HG03097 (cell line): ENCODE results near the gene ADGRD1.

Source experiments
- ATAC-seq: cut with Tn5 transposase; IDR thresholded peaks from one replicate; pipeline ENCODE4 v1.9.1; 2021; ENCODE audit not compliant: unreplicated experiment, low FRiP score

Gene ADGRD1

DNA sequence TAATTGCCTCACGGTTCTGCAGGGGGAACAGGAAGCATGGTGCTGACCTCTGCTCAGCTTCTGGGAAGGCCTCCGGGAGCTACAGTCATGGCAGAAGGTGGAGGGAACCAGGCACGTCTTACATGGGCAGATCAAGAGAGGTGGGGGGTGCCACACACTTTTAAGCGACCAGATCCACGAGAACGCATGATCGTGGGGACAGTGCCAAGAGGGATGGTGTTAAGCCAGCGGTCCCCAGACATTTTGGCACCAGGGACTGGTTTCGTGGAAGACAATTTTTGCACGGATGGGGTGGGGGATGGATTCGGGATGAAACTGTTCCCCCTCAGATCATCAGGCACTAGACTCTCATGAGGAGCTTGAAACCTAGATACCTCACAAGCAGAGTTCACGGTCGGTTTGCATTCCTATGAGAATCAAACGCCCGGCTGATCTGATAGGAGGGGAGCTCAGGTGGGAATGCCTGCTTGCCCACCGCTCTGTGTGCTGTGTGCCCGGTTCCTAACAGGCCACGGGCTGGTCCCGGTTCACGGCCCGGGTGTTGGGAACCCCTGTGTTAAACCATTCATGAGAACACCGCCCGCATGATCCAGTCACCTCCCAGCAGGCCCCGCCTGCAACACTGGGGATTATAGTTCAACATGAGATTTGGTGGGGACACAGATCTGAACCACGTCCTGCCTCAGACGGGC, 96.9 kb downstream of the ADGRD1 start:
- ATAC-seq: no peak

DNA sequence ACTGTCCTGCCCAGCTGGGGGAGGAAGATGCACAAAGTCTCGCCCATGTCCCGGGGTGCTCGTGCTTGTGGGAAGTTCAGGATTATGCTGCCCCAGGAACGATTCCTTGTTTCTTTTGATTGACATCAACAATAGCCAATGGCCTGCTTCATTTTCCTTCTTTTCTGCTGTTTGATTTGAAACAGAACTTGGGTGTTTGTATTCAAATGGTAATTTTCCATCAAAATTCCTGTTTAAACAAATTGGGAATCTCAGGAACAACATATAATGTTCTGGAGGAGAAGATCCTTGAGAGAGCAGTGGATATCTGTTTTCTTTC, 97.4 kb downstream of the ADGRD1 start:
- ATAC-seq: no peak

DNA sequence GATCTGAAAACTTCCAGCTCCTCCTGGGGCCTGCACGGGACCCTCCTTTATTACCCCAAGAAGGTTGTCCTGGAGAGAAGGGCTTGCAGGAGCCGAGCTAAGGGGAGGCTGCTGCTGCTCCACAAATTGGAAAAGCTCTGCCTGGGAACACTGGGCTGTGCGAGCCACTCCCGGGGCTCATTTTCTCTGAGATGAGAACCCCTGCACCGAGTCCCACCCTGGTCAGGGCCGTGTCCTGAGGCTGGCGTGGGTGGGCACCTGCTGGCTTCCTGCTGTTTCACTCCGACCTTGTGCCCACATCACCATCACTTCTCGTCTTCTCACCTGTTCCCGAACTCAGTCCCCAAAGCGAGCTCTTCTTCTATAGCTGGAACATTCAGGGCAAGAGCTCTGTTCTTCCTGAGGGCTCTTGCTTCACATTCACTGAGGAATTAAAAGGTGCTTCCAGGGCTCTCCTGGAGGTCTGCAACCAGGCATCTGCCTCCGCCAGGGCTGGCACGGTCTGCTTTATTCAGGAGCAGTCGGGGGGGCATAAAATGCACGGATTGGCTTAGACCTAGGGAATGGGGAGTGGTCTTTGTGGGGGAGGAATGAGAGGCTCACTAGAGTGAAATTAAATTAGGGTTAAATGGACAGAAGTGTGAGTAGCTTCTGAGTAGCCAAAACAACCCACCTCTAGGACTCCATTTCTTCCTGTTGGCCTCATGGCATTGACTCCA, 98.5 kb downstream of the ADGRD1 start:
- no peak for ATAC-seq

DNA sequence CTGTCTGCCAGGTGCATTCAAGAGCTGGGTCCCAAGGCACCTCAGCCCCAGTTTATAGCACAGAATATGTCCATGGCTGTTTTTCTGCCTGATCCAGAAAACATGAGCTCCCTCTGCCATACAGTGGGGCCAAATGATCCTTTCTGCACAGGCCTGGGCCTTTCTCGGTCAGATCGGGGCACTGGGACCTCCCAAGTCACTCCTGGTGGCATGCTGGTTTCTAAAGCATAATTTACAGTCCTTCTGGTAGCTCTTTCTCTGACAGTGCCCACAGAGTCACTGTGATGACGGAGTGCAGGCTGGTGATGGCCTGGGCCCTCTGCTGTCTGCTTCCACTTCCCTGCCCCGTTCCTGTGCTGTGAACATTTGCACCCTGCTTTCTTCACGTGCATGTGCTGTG, 99.2 kb downstream of the ADGRD1 start:
- ATAC-seq: no peak

DNA sequence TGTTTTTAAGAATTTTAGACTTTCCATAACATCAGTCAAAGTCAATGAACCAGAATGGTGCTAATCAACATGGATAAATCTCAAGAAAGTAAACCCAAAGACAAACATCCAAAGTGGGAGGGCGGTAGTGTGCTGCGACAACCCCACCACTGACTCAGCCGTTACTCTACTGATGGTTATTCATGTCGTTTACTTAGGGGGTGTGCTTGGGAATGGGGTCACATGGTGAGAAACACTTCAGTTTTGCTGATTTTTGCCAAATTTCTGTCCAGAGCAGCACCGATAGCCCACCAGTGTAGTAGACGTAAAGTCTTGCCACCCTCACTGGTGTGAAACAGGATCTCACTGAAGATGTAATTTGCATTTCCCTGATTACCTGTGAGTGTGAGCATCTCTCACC, 99.9 kb downstream of the ADGRD1 start:
- ATAC-seq: no peak

DNA sequence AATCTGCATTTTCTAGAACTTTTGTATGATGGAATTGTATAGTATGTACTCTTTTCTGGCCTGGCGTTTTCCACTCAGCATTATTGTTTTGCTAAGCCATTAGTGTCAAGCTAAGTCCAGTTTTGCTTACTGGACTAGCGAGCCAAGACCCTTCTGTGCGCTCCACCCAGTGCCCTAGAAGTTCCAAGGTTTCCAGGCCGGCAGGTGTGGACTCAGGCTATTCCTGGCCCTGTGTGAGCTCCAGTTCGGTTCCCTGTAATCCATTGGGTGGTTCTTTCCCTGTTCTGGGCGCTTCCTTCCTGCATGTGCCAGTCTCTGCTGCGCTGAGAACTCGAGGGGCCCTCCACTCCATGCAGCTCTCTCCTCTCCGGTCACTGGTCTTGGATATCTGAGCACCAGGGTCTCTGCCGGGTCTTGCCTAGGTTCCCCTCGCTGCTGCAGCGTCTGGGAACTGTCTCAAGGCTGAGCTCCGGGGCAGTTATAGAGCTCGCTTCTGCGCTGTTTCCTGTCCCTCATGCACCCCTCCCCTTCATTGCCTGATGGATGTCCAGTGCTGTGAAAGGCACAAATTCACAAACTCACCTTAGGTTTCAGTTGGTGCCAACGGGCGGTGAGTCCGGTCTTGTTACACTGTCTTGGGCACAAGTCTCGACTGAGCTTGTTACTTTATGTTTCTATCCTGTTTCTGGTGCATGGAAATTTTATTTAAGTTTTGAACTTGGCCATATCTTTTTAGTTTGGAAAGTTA, 100.8 kb downstream of the ADGRD1 start:
- ATAC-seq: no peak

DNA sequence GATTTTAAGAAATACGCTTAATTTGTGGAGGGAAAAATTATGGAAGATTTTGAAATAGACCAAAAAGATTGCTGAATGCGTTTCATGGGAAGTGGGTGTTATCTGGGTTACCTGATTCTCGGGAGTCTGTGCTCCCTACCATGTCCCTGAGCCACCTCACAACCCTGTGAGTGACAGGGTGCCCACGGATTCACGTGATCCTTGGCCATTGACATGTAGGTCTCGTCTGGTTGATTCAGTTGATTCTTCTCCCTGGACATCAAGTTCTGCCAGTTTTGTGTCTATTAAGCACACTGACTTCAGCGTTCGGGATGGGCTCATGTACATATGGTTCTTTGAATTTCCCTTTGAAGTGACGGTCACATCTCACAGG, 101.4 kb downstream of the ADGRD1 start:
- no peak for ATAC-seq

DNA sequence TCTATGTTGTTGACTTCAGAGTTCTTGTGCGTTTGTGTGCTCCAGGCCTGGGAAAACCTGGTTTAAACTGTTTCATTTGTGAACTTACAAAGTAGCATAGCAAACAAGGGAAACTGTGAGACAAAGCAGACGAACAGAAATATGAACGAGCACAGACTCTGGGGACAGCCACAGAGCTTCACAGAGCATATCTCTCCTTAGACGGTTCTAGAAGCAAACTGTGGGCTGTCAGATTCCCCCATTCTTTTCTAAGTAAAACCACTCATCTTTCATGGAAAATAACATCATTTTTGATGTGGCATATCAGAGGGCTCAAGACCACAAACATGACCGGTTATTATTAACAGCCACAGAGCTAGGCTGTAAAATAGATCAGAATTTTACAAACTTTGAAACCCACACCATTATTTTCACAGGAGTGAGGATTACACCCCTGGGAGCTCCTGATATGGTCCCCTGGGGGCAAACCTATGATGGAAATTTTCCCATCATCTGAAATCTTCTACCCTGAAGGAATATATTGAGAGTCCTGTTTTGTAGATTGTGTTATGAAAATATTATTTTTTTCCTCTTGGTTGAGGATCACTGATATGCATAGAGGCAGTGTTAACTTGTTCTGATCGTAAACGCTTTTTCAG, 102.0 kb downstream of the ADGRD1 start:
- ATAC-seq: no peak

DNA sequence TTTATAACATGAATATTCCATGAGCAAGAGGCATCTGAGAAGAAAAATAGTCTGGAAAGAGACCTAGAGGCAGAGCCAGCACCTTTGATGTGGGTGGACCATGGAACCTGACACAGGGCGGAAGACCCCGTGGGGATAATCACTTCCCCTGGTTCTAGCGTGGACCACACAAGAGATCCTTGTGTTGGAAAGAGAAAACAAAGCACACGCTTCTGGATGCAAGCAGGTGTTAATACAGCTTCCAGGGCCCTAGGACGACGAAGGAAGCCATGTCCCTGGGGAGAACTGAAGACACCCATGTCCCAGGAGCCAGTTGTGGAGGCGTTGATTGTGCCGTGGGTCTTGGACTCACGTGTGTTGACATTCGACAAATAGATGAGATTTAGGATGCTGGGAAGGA, 102.9 kb downstream of the ADGRD1 start:
- ATAC-seq: no peak

DNA sequence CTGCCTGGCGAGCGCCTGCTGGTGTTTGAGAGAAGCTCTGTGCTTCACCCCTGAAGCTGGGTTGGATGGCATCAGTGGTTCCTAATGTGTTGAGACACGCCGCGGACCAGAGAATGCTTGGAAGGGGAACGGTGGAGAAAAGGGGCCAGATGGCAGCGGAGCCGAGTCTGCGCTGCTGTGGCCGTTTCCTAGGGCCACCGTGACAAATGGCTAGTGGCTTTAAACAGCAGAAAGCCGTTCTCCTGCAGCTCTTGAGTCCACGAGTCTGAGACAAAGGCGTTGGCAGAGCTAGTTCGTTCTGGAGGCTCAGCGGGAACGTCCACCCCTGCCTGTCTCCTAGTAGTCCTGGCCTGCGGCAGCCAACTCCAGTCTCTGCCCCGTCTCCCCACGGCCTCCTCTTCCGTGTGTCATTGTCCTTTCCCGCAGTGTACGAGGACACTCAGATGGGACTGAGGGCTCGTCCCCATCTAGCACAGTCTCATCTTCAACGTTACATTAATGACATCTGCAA, 103.6 kb downstream of the ADGRD1 start:
- ATAC-seq: no peak

DNA sequence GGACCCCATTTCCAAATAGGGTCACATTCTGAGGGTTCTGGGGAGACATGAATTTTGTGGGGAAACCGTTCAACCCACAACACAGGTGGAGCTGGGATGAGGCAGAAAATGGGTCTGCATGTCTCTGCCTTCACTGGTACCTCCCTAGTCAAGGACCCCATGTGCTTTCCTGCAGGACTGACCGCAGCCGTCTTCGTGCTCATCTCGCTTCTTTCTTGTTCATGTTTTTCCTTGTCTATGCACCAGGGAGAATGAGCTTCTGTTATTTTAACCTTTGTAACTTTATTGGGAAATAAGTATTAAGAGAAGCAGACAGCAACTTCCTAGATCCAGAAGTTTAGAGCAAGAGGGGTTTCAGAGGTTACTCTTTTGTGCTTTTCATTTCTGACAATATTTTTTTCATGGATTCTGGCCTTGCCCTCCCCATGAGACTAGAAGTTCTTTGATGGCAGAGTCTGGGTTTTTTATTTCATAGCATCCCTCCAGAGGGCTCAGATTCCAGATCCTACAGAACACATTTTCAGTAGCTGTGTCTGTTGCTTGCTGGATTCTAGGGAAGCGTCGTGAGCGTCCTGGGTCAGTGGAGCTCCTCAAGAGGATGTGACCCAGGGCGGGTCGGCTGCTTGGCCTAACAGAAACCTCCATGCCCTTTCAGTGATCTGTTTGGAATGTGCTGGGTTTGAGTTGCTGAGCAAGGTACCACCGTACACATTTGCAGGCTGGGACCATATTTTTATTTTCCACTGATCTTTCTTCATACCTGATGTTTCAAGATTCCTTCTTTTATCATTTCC, 104.2 kb downstream of the ADGRD1 start:
- no peak for ATAC-seq

DNA sequence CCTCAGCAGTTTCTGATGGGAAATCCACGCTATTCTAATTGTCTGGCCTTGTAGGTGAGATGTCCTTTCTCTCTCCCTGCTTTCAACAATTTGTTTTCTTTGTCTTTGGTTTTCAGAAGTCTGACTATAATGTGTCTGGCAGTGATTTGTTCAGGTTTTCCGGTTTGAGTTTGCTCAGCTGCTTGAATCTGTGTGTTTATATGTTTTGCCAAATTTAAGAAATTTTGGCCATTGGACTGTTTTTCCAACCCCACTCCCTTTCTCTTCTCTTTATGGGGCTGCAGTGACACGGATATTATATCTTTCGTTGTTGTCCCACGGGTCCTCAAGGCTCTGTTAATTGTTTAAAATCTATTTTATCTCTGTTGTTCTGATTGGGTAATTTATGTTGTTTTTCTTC, 105.0 kb downstream of the ADGRD1 start:
- ATAC-seq: no peak

DNA sequence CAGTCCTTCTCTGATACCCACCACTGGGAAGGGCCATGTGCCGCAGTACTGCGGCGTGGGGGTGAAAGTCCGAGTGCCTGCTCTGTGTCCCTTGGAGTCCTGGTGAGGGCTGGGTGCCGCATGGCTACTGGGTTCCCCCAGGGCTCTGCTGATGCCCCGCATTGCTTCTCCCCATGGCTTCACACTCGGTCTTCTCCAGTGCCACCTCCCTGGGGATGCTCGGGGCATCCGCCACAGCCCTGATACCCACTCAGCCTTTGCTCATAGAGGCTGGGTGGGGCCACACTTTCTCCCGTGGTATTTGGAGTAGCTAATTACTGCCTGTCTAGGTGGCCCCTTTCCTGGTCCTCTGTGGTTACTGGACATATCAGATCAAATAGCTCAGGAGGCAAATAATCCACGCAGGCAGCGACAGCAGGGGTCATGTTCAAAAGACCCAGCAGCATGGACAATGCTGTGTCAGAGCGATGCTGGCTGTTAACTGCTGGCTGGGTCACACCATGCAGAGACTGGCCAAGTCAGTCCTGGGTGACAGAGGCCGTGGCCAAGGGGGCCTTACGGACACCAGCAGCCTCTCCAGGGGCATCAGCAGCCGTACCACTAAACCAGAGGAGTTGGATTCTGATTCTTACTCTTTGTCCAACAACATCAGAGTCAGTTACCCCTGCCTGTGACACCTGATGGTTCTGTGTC, 106.5 kb downstream of the ADGRD1 start:
- ATAC-seq: no peak

DNA sequence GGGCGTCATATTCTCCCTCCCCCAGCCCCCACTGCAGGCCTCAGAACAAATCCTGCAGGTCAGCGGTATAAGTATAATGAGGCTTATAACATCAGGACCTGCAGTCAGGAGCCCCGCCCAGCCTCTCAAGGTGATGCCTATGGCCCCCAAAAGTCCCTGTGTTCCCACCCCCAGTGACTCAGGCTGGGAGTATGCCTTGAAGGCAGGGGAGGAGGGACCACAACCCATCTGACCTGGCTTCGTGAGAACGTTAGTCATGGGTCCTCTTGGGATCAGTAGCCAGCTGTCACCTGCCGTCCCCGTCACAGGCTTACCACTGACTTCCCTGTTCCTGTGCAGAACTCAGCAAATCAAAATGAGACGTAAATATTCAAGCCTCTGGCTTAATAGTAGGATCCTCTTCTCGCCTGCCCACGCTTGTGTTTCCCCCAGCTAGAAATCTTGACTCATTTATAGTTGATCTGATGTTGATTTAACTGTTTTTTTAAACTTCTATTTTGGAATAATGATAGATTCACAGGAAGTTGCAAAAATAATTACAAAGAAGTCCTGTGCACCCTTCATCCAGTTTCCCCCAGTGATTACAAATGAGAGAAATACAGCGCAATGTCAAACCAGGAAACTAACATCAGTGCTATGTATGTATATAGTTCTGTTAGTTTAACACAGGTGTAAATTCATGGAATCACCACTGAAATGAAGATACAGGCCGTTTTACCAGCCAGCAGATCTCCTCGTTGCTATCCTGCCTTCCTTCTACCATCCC, 107.5 kb downstream of the ADGRD1 start:
- no peak for ATAC-seq

DNA sequence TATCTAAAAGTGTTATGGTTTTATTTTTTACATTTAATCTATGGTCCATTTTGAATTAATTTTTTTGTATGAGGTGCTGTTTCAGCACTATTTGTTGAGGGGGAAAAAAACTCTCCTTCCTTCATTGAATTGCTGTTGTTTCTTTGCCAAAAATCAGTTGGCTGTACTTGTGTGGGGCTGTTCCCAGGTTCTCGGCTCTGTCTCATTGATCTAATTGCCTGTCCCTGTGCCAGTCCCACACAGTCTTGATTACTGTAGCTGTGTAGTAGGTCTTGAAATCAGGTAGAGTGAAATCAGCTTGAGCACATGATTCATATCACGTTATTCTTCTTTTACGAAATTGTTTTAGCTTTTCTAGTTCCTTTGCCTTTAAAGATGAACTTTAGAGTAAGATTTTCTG, 109.7 kb downstream of the ADGRD1 start:
- ATAC-seq: no peak

DNA sequence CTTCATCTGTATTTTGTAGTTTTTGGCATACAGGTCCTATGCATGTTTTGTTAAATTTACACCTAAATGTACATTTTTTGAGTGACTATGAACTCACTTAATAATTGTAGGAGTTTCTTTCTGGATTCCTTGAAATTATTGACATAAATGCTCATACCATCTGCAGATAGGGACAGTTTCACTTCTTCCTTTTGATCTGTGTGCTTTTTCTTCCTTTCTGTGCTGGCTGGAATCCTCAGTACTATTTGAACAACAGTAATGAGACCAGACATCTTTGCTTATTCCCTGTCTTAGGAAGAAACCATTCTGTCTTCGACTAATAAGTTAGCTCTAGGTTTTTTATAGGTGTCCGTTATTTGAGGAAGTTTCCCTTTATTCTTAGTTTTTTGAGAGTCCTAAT, 110.3 kb downstream of the ADGRD1 start:
- ATAC-seq: no peak

DNA sequence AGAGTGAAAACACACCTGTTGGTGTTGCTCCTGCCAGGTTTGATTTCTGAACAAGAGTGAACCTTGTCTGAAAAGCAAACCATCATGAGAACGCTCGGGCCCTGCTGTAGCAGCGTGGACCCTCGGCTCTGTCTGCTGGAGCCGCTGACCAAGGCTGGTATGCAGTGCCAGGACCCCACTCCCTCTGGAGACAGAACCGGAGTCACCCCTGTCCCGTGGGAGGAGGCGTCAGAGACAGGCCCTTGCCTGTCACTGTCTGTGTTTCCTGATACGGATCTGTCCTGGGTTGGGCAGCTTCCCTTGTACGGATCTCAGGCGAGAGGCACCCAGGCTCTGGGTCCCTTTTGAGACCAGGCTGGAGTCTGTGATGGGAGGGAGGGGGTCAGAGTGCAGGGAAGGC, 111.6 kb downstream of the ADGRD1 start:
- no peak for ATAC-seq

DNA sequence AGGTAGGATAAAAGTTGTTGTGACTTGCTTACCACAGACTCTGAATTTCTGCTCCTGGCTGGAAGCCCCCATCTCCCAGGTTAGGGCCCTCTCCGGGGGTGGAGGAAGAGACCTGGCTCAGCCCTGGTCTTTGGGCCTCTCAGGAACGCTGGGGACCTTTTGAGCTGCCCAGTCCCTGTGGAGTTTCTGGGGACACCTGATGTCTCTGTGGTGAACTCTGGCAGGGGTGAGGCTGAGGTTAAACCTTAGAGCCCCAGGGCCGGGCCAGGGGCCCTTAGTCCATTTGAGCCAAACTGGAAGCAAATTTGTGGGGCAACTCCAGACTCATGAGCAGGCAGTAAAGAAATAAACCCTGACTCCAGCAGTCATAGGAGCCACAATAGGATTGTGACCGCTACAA, 112.1 kb downstream of the ADGRD1 start:
- no peak for ATAC-seq

DNA sequence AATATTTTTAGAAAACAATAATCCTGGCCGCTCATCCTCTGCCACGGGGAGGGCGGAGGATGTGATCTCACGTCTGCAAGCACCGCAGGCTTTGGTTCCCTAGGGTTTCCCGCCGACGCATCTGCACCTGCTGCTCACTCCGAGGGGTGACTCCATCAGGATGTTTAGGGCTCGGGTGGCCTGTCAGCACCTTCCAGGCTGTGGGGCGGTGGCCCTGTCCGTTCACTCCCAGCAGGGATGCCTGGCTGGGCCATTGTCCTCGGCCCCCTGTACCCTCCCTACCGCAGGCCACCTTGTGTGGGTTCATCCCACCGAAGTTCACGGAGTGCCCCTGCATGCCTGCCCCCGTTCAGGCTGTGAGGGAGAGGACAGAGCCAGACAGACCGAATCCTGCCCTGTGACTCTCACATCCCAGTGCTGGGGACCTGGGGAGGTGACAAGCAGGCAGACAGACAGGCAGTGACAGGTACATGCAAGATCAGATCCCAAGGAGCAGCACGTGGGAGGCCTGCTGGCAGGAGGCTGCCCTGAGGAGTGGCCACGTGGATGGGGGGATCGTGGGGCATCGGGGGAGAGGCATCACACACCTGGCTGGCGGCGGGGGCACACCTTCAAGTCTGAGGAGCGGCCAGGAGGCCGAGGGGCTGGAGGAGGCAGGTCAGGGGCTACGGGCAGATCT, 112.6 kb downstream of the ADGRD1 start:
- no peak for ATAC-seq
